GM12892 (cell line): Measurements from ENCODE around the gene HMX3.

Source experiments
- POLR2A ChIP-seq: IDR thresholded peaks from 2 replicates; pipeline ENCODE4 v1.6.1; 2011; ENCODE audit warnings: low read depth, low read length, control low read depth
- POLR2AphosphoS5 ChIP-seq: IDR thresholded peaks from 2 replicates; pipeline ENCODE4 v1.6.1; 2011; ENCODE audit warnings: low read depth, low read length, control low read depth

DNA sequence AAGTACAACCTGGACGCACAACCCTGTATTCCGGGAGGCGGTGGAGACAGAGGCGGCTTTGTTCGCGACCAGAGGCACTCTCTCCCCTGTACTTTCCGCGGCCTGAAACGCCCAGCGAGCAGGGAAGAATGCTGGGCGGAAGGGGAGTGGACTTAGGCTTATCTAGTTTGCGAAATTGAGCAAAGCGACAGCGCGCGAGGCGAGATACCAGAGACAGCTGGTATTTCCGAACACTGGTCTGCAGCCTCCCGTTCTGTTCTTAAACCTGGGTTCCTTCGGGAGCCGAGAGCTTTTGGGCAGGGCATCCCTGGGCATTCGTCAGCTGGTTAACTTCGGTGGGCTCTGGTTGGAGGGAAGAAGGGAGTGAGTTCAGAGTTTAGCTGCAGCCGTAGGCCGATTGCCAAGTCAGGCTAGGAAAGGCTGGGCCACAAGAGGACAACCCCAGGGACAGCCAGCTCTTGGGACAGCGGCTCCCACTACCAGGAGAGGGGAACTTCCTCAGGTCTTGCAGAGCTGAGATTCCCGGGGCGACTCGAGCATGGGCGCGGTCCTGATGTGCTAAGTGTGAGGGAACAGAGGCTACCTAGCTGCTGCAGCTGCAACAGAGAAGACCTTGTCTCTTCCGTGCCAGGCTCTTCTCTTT, 3.9 kb downstream of the HMX3 start:
- TF ChIP-seq POLR2A (no peak), POLR2AphosphoS5 (no peak)
